H1 (cell line): ENCODE results near the gene TMEM182. TPM values are rescaled to one million over a fixed set of nuclear protein-coding genes. Genes with fewer than 3 reads are reported as not detected.

Experiments
- CTCF ChIA-PET: fragments of 300-600 bp; sonication (Branson Sonifier 250); formaldehyde crosslinking; loops from one replicate; lab custom pipeline; 2021; ENCODE audit not compliant: partially characterized antibody; lab: Charles Lee
- POLR2A ChIA-PET: fragments of 300-600 bp; sonication (Branson Sonifier 250); formaldehyde crosslinking; loops from one replicate; lab custom pipeline; 2021; ENCODE audit warnings: inconsistent platforms; ENCODE audit not compliant: partially characterized antibody; lab: Charles Lee
- DNase-seq, 2 experiments: peaks; one replicate each; pipeline versions ENCODE4 v3.0.0 to v3.0.0-alpha.2; 2010 to 2022; ENCODE audit warnings: low spot score in 2 of 2, low read depth in 1 of 2, mixed read lengths in 1 of 2
- FAIRE-seq: peaks from 2 replicates; lab custom pipeline; 2011; peaks lifted over from hg19 to GRCh38; lab: Jason Lieb, UNC
- H2AFZ ChIP-seq: 2 replicates; pipeline ENCODE4 v1.8.1; 2012; ENCODE audit warnings: low read length, inconsistent platforms
- H2AK5ac ChIP-seq: 2 replicates; pipeline ENCODE4 v1.6.1; 2013; ENCODE audit warnings: low read depth, low read length
- H2BK120ac ChIP-seq: replicated peaks from 2 replicates; pipeline ENCODE3; 2013; ENCODE audit warnings: low read depth, low read length, inconsistent platforms
- H2BK12ac ChIP-seq: 2 replicates; pipeline ENCODE4 v1.6.1; 2013; ENCODE audit warnings: low read depth, low read length
- H2BK15ac ChIP-seq: 2 replicates; pipeline ENCODE4 v1.6.1; 2013; ENCODE audit warnings: low read length
- H2BK20ac ChIP-seq: 2 replicates; pipeline ENCODE4 v1.6.1; 2013; ENCODE audit warnings: low read length
- H2BK5ac ChIP-seq: 2 replicates; pipeline ENCODE4 v1.6.1; 2013; ENCODE audit warnings: low read depth, low read length
- H3K14ac ChIP-seq: 2 replicates; pipeline ENCODE4 v1.6.1; 2013; ENCODE audit warnings: inconsistent platforms; ENCODE audit not compliant: insufficient read length
- H3K18ac ChIP-seq: 2 replicates; pipeline ENCODE4 v1.6.1; 2013; ENCODE audit warnings: low read length; ENCODE audit errors: extremely low read depth
- H3K23ac ChIP-seq: 2 replicates; pipeline ENCODE4 v1.6.1; 2013; ENCODE audit warnings: inconsistent platforms; ENCODE audit not compliant: insufficient read length
- H3K23me2 ChIP-seq: 2 replicates; pipeline ENCODE4 v1.6.1; 2013; ENCODE audit warnings: low read depth, low read length
- H3K27ac ChIP-seq: 2 replicates; pipeline ENCODE4 v1.6.1; 2011; ENCODE audit warnings: low read depth, low read length, inconsistent platforms
- H3K27me3 ChIP-seq, 4 experiments: replicated peaks in 1 of 4; 1 replicate in 1 of 4; 2 replicates in 3 of 4; pipeline versions ENCODE4 v1.6.1 to v1.8.1; 2011 to 2013; ENCODE audit warnings: low read length in 3 of 4, mild to moderate bottlenecking in 3 of 4, inconsistent platforms in 2 of 4, mixed read lengths in 2 of 4, moderate library complexity in 1 of 4; ENCODE audit not compliant: control insufficient read depth in 3 of 4, insufficient read depth in 3 of 4; ENCODE audit errors: extremely low read depth in 1 of 4
- H3K36me3 ChIP-seq, 4 experiments: 2 replicates each; pipeline versions ENCODE4 v1.6.1 to v1.8.1; 2011 to 2013; ENCODE audit warnings: mild to moderate bottlenecking in 4 of 4, low read length in 3 of 4, moderate library complexity in 2 of 4, control low read depth in 1 of 4, inconsistent platforms in 1 of 4; ENCODE audit not compliant: insufficient read depth in 4 of 4, control insufficient read depth in 2 of 4
- H3K4ac ChIP-seq: replicated peaks from 2 replicates; pipeline ENCODE3; 2013; ENCODE audit warnings: low read length, low read depth, mixed read lengths, inconsistent platforms; ENCODE audit not compliant: insufficient read length
- H3K4me1 ChIP-seq, 4 experiments: replicated peaks in 1 of 4; 1 replicate in 1 of 4; 2 replicates in 3 of 4; pipeline versions ENCODE4 v1.6.1 to v1.8.1; 2011 to 2013; ENCODE audit warnings: low read length in 3 of 4, inconsistent platforms in 2 of 4, mixed read lengths in 1 of 4; ENCODE audit not compliant: insufficient read depth in 4 of 4, control insufficient read depth in 3 of 4
- H3K4me2 ChIP-seq, 2 experiments: 2 replicates each; pipeline versions ENCODE4 v1.6.1 to v1.8.1; 2011 to 2013; ENCODE audit warnings: low read depth in 2 of 2, low read length in 2 of 2, control low read depth in 1 of 2, inconsistent platforms in 1 of 2, mild to moderate bottlenecking in 1 of 2; ENCODE audit not compliant: insufficient read depth in 1 of 2
- H3K4me3 ChIP-seq, 4 experiments: fragments of 200-600, 300-600 bp in 1 of 4; sonication (generic), shearing (Covaris generic), sonication (Bioruptor Twin) in 1 of 4; 2 replicates each; pipeline versions ENCODE4 v1.5.1 to v1.8.1; 2011 to 2016; ENCODE audit warnings: low read length in 4 of 4, low read depth in 3 of 4, control low read depth in 2 of 4, inconsistent platforms in 2 of 4, mild to moderate bottlenecking in 2 of 4, mixed read lengths in 1 of 4, moderate library complexity in 1 of 4; ENCODE audit not compliant: insufficient read depth in 2 of 4; ENCODE audit errors: extremely low read depth in 1 of 4
- H3K56ac ChIP-seq: replicated peaks from 2 replicates; pipeline ENCODE3; 2013; ENCODE audit warnings: low read depth, mild to moderate bottlenecking, mixed read lengths, low read length, inconsistent platforms; ENCODE audit not compliant: insufficient read length
- H3K79me1 ChIP-seq: 2 replicates; pipeline ENCODE4 v1.6.1; 2013; ENCODE audit warnings: low read depth, low read length, control low read depth
- H3K79me2 ChIP-seq, 2 experiments: 2 replicates each; pipeline versions ENCODE4 v1.6.1 to v1.8.1; 2012 to 2013; ENCODE audit warnings: low read length in 2 of 2, mild to moderate bottlenecking in 2 of 2, inconsistent platforms in 1 of 2; ENCODE audit not compliant: insufficient read depth in 2 of 2, control insufficient read depth in 1 of 2
- H3K9ac ChIP-seq, 4 experiments: replicated peaks in 1 of 4; 1 replicate in 1 of 4; 2 replicates in 3 of 4; pipeline versions ENCODE4 v1.6.1 to v1.8.1; 2011 to 2013; ENCODE audit warnings: low read depth in 3 of 4, low read length in 3 of 4, control low read depth in 2 of 4, mild to moderate bottlenecking in 2 of 4, moderate library complexity in 2 of 4, inconsistent platforms in 1 of 4; ENCODE audit errors: extremely low read depth in 1 of 4
- H3K9me3 ChIP-seq, 2 experiments: 2 replicates each; pipeline versions ENCODE4 v1.6.1 to v1.8.1; 2012 to 2013; ENCODE audit warnings: mild to moderate bottlenecking in 2 of 2, moderate library complexity in 2 of 2, control low read depth in 1 of 2, inconsistent platforms in 1 of 2, low read depth in 1 of 2, low read length in 1 of 2, mixed read lengths in 1 of 2; ENCODE audit not compliant: insufficient read depth in 2 of 2
- H4K20me1 ChIP-seq, 2 experiments: replicated peaks in 1 of 2; 2 replicates each; pipeline versions ENCODE3 to v1.8.1; 2011 to 2013; ENCODE audit warnings: inconsistent platforms in 2 of 2, low read length in 2 of 2, mild to moderate bottlenecking in 1 of 2; ENCODE audit not compliant: insufficient read depth in 2 of 2, control insufficient read depth in 1 of 2
- H4K5ac ChIP-seq: 2 replicates; pipeline ENCODE4 v1.6.1; 2013; ENCODE audit warnings: low read length, low read depth, mixed read lengths, inconsistent platforms; ENCODE audit not compliant: insufficient read length
- H4K8ac ChIP-seq: 2 replicates; pipeline ENCODE4 v1.8.0; 2013; ENCODE audit warnings: mild to moderate bottlenecking, moderate library complexity, low read length, inconsistent platforms; ENCODE audit not compliant: insufficient read depth; ENCODE audit errors: extremely low read depth
- H4K91ac ChIP-seq: replicated peaks from 2 replicates; pipeline ENCODE3; 2013; ENCODE audit warnings: low read length, mixed read lengths, inconsistent platforms; ENCODE audit not compliant: insufficient read length
- ATF2 ChIP-seq: IDR thresholded peaks from 2 replicates; pipeline ENCODE4 v1.6.1; 2012; ENCODE audit warnings: low read length, inconsistent platforms
- BACH1 ChIP-seq: IDR thresholded peaks from 2 replicates; pipeline ENCODE4 v1.6.1; 2012; ENCODE audit warnings: low read length, improper control_type of control experiment
- CBX8 ChIP-seq: fragments of 300-800, 300-1000 bp; sonication (generic); IDR thresholded peaks from 2 replicates; pipeline ENCODE4 v1.7.1; 2016; ENCODE audit warnings: low read depth, low read length, borderline replicate concordance
- CTBP2 ChIP-seq: IDR thresholded peaks from 2 replicates; pipeline ENCODE4 v1.7.0; 2011; ENCODE audit warnings: borderline replicate concordance, mild to moderate bottlenecking, moderate library complexity, mixed read lengths, low read length; ENCODE audit not compliant: insufficient read depth, insufficient read length
- GABPA ChIP-seq: IDR thresholded peaks from 2 replicates; pipeline ENCODE4 v1.6.1; 2011; ENCODE audit warnings: mild to moderate bottlenecking, low read length, moderate library complexity, borderline replicate concordance; ENCODE audit not compliant: insufficient read depth
- KDM1A ChIP-seq: fragments of 200-600, 300-600 bp; sonication (generic); IDR thresholded peaks from 2 replicates; pipeline ENCODE4 v1.7.1; 2016; ENCODE audit warnings: mild to moderate bottlenecking, low read length, borderline replicate concordance
- MAX ChIP-seq: IDR thresholded peaks from 2 replicates; pipeline ENCODE4 v1.6.1; 2012; ENCODE audit warnings: inconsistent platforms
- SP4 ChIP-seq: IDR thresholded peaks from 2 replicates; pipeline ENCODE4 v1.6.1; 2012; ENCODE audit warnings: low read length, inconsistent platforms
- WGBS, 2 experiments: shearing (Covaris generic) in 1 of 2; methylation state at CpG; one replicate each; pipeline versions ENCODE4 v1.1.6 to v1.1.7; 2013 to 2015; ENCODE audit warnings: low lambda C conversion rate in 2 of 2, mixed read lengths in 2 of 2, inconsistent platforms in 1 of 2, low coverage in 1 of 2, missing lambda C conversion rate in 1 of 2; ENCODE audit not compliant: insufficient replicate concordance in 2 of 2, insufficient coverage in 1 of 2, insufficient read length in 1 of 2; ENCODE audit errors: extremely low coverage in 1 of 2, missing lambda C conversion rate in 1 of 2; 5-methylcytosine and 5-hydroxymethylcytosine counted together
- polyA plus RNA-seq, 7 experiments: library from polyadenylated mRNA; depleted of rRNA in 3 of 7; stranded (reverse) in 5 of 7; unstranded in 2 of 7; fragments of >200 nt in 5 of 7; fragments of 200-250 nt in 2 of 7; gene quantifications; 1 replicate in 5 of 7; 2 replicates in 1 of 7; 4 replicates in 1 of 7; pipeline versions ENCODE4 v1.2.1 to v1.2.3, GENCODE V29; 2011 to 2013; ENCODE audit warnings: missing spikeins in 2 of 7, mixed read lengths in 2 of 7
- total RNA-seq: library from RNA; stranded (reverse); fragmentation: NEBNext Ultra II Directional; extraction: Animal tissue kit (Norgen Biotek cat#: 25700); gene quantifications from 2 replicates; pipeline ENCODE4 v1.2.1, GENCODE V29; 2021

Gene TMEM182
- total and polyA plus RNA-seq, 2 of the 8 experiments (the other 6 are each of a cell fraction or from before 2014, with no cell fraction given), result 3.1 to 4.3 TPM

GRCh38 chr2:102736110-102736409, 25.8 kb upstream of the TMEM182 start:
- ChIA-PET CTCF (interaction anchor here (0.6 to 2.9 kb wide), 7 partner anchors 10 to 502 kb away, joined by 3 to 30 read pairs (median 3); no protein-coding TSS in a partner anchor), POLR2A (interaction anchor here (0.9 to 1.5 kb wide), 4 partner anchors 12 to 60 kb away, joined by 3 read pairs; no protein-coding TSS in a partner anchor)
- FAIRE-seq, result no peak

More at GRCh38 chr2:102736110-102736409, 25.8 kb upstream of the TMEM182 start:
- Histone ChIP-seq H3K4ac (no peak overlapping the region), H3K79me2 (peaks cover 8 to 42% of the 10 kb centered on the region in 2 experiments), H3K27ac (no peak overlapping the region; the same call in 1 of the 2 replicates), H2AFZ (peak overlapping the region; percentile 89), H2BK20ac (no peak overlapping the region), H3K56ac (no peak overlapping the region), H3K4me2 (peak overlapping the region; percentile 82 to 84), H3K14ac (no peak overlapping the region), H3K4me1 (peaks cover 0 to 9% (median 1%) of the 10 kb centered on the region in 4 experiments; a peak in 4 of 7 replicates), H2AK5ac (no peak overlapping the region), H3K23ac (no peak overlapping the region), H2BK120ac (no peak overlapping the region), H3K23me2 (peaks cover 14% of the 10 kb centered on the region), H2BK5ac (peak overlapping the region; percentile 55; the same call in 1 of the 2 replicates), H3K4me3 (peak overlapping the region; percentile 83 to 98 (median 96)), H4K8ac (no peak overlapping the region), H3K9ac (peak overlapping the region; percentile 58 to 67 (median 64)), H2BK12ac (no peak overlapping the region), H3K79me1 (peaks cover 6% of the 10 kb centered on the region), H3K27me3 (no peaks in the 10 kb centered on the region), H4K20me1 (no peaks in the 10 kb centered on the region), H4K91ac (no peak overlapping the region), H2BK15ac (no peak overlapping the region; the same call in 1 of the 2 replicates), H3K9me3 (no peaks in the 10 kb centered on the region), H4K5ac (no peak overlapping the region), H3K18ac (0 out of 2 replicates have a peak overlapping the region, but pooled peaks have one; percentile 72), H3K36me3 (peaks cover 0 to 8% (median 4%) of the 10 kb centered on the region in 4 experiments; a peak in 4 of 8 replicates)
- 1% methylated on average over 6 of the region's 6 CpGs; no CpG with 5 or more reads in 1 of the 2 experiments for WGBS, 2 experiments
- no peak for DNase-seq
- TF ChIP-seq CTBP2 (no peak), GABPA (no peak), BACH1 (no peak), CBX8 (no peak), ATF2 (no peak), MAX (no peak), KDM1A (no peak), SP4 (no peak)
